GM19328 (cell line): ENCODE results near the gene AP1S1.

Experiments
- ATAC-seq: cut with Tn5 transposase; IDR thresholded peaks from one replicate; pipeline ENCODE4 v1.9.1; 2021; ENCODE audit warnings: mild to moderate bottlenecking, moderate library complexity; ENCODE audit not compliant: unreplicated experiment

AP1S1 gene

GRCh38 chr7:101169838-101170551 lies 15.7 kb downstream of the AP1S1 start:
- ATAC-seq = no peak

GRCh38 chr7:101170617-101171441 lies 16.6 kb downstream of the AP1S1 start:
- no peak for ATAC-seq

GRCh38 chr7:101171442-101171837 lies 17.2 kb downstream of the AP1S1 start:
- no peak for ATAC-seq

- no peak for ATAC-seq
These were observed 18.0 kb downstream of the AP1S1 start for GRCh38 chr7:101172005-101172853.

GRCh38 chr7:101172854-101173751 lies 18.8 kb downstream of the AP1S1 start:
- ATAC-seq = no peak

- ATAC-seq = no peak
These were observed 19.5 kb downstream of the AP1S1 start for GRCh38 chr7:101173752-101174244.

GRCh38 chr7:101174322-101174854 lies 20.1 kb downstream of the AP1S1 start:
- ATAC-seq = no peak

- no peak for ATAC-seq
These were observed 21.4 kb downstream of the AP1S1 start for GRCh38 chr7:101175664-101176063.

- no peak for ATAC-seq
These were observed 23.4 kb downstream of the AP1S1 start for GRCh38 chr7:101177644-101178043.

GRCh38 chr7:101179117-101179516 lies 24.8 kb downstream of the AP1S1 start:
- ATAC-seq = no peak

GRCh38 chr7:101179713-101180112 lies 25.4 kb downstream of the AP1S1 start:
- ATAC-seq = no peak

- ATAC-seq = no peak
These were observed 26.0 kb downstream of the AP1S1 start, which contains the start of gene NAT16 for GRCh38 chr7:101180130-101180755. NAT16 (minus strand) TSS chr7:101180293; CDS start chr7:101174807, 5,486 bp downstream.

- no peak for ATAC-seq
These were observed 31.1 kb downstream of the AP1S1 start for GRCh38 chr7:101185258-101185839.

- ATAC-seq = no peak
These were observed 31.9 kb downstream of the AP1S1 start for GRCh38 chr7:101186194-101186593.

GRCh38 chr7:101186844-101187428 lies 32.7 kb downstream of the AP1S1 start:
- no peak for ATAC-seq

GRCh38 chr7:101189109-101189508 lies 34.8 kb downstream of the AP1S1 start:
- ATAC-seq = no peak

- no peak for ATAC-seq
These were observed 41.6 kb downstream of the AP1S1 start for GRCh38 chr7:101195884-101196283.

- ATAC-seq = no peak
These were observed 43.7 kb downstream of the AP1S1 start for GRCh38 chr7:101197991-101198390.

- no peak for ATAC-seq
These were observed 44.2 kb downstream of the AP1S1 start for GRCh38 chr7:101198476-101198875.
